Fibroblast of mammary gland (primary cell): Measurements from ENCODE around the gene NIT1.

Experiments used
- DNase-seq: peaks from one replicate; pipeline ENCODE4 v3.0.0-alpha.2; 2010; ENCODE audit warnings: low read depth
- H3K4me3 ChIP-seq: 2 replicates; pipeline ENCODE4 v1.5.1; 2011; ENCODE audit warnings: low read depth, mild to moderate bottlenecking, low read length, moderate library complexity; ENCODE audit not compliant: control insufficient read depth
- CTCF ChIP-seq: conservative IDR thresholded peaks from 2 replicates; pipeline ENCODE4 v1.5.1; 2011; ENCODE audit warnings: low read depth, low read length, inconsistent platforms; ENCODE audit not compliant: control insufficient read depth, insufficient read depth

The NIT1 gene

GRCh38 chr1:161159913-161160243, 42.0 kb downstream of the NIT1 start:
- DNase-seq: no peak
- peak overlapping the region; percentile 91 for H3K4me3 ChIP-seq
- no peak for TF ChIP-seq CTCF

GRCh38 chr1:161160671-161161145, 42.8 kb downstream of the NIT1 start:
- H3K4me3 ChIP-seq: no peak overlapping the region
- no peak for TF ChIP-seq CTCF
- no peak for DNase-seq

- H3K4me3 ChIP-seq: no peak overlapping the region
- TF ChIP-seq CTCF: no peak
- DNase-seq: no peak
Measured at GRCh38 chr1:161161652-161162051, 43.7 kb downstream of the NIT1 start.

GRCh38 chr1:161162052-161162451, 44.1 kb downstream of the NIT1 start:
- no peak for DNase-seq
- H3K4me3 ChIP-seq: no peak overlapping the region
- TF ChIP-seq CTCF: no peak

- no peak for TF ChIP-seq CTCF
- H3K4me3 ChIP-seq: no peak overlapping the region
Measured at GRCh38 chr1:161162806-161163205, 44.9 kb downstream of the NIT1 start.

GRCh38 chr1:161163793-161164192, 45.9 kb downstream of the NIT1 start:
- H3K4me3 ChIP-seq: no peak overlapping the region
- TF ChIP-seq CTCF: no peak
- DNase-seq: no peak

More at GRCh38 chr1:161162806-161163205, 44.9 kb downstream of the NIT1 start:
- no peak for DNase-seq
